ENCODE results near the gene PHKB.

Gene PHKB

GRCh38 chr16:47627721-47628120 lies 166.6 kb downstream of the PHKB start:
- Histone ChIP-seq H3K4me1 (ENCODE audit: control insufficient read depth, insufficient read depth, low read length) (no peaks in the 10 kb centered on the region), H3K36me3 (ENCODE audit: control insufficient read depth, insufficient read depth, low read length, severe bottlenecking) (peaks cover 3% of the 10 kb centered on the region), H3K9ac (ENCODE audit: low read length) (no peak overlapping the region), H3K4me3 (ENCODE audit: low read length) (no peak overlapping the region), H3K9me3 (ENCODE audit: control insufficient read depth, low read length) (no peaks in the 10 kb centered on the region), H3K27me3 (replicated peaks; ENCODE audit: control insufficient read depth, insufficient read depth, low read length) (no peaks in the 10 kb centered on the region)
- no peak for DNase-seq (ENCODE audit: low read depth)

DNA sequence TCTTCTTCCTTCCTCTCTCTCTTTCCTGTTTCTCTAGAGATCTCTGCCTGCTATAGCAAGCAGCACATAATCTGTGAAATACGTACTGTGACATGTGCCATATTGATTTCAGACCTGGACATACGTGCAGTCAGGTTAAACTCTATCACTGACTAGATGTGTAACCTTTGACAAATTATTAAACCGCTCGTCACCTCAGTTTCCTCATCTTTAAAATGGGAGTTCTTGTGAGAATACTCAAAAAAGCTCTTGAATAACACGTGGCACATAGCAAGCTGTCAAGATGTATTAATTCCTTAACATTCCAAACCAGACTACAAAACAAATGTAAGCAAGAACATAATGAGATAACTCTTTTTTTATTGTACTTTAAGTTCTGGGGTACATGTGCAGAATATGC lies 170.0 kb downstream of the PHKB start:
- H3K4me1 ChIP-seq (ENCODE audit: control insufficient read depth, insufficient read depth, low read length) = no peaks in the 10 kb centered on the region
- peaks cover 15% of the 10 kb centered on the region for H3K36me3 ChIP-seq (ENCODE audit: control insufficient read depth, insufficient read depth, low read length, severe bottlenecking)
- no peak overlapping the region for H3K9ac ChIP-seq (ENCODE audit: low read length)
- no peaks in the 10 kb centered on the region for H3K27me3 ChIP-seq (replicated peaks; ENCODE audit: control insufficient read depth, insufficient read depth, low read length)
- no peak for DNase-seq (ENCODE audit: low read depth)
- H3K9me3 ChIP-seq (ENCODE audit: control insufficient read depth, low read length) = no peaks in the 10 kb centered on the region
- no peak overlapping the region for H3K4me3 ChIP-seq (ENCODE audit: low read length)

- Histone ChIP-seq H3K4me3 (ENCODE audit: low read length) (no peak overlapping the region), H3K9ac (ENCODE audit: low read length) (no peak overlapping the region), H3K36me3 (ENCODE audit: control insufficient read depth, insufficient read depth, low read length, severe bottlenecking) (peaks cover 12% of the 10 kb centered on the region), H3K27me3 (replicated peaks; ENCODE audit: control insufficient read depth, insufficient read depth, low read length) (no peaks in the 10 kb centered on the region), H3K9me3 (ENCODE audit: control insufficient read depth, low read length) (no peaks in the 10 kb centered on the region), H3K4me1 (ENCODE audit: control insufficient read depth, insufficient read depth, low read length) (no peaks in the 10 kb centered on the region)
- DNase-seq (ENCODE audit: low read depth) = no peak
Observed at GRCh38 chr16:47634126-47634525, 173.0 kb downstream of the PHKB start.

DNA sequence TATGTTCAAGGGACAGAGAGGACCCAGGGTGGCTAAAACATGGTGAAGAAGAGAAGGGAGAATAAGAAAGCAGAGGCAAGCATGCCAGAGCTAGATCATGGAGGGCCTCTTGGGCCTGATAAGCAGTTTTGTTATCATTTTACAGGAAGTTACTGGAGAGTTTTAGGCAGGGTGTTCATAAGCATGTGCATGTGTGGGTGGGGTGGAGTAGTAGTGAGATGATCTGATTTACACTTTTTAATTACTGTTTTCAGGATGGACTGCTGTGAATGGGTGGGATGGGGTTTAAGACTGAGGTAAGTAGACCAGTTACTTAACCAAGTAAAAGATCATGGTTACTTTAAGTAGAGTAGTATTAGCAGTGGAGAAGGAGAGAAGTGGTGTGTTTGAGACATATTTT lies 173.6 kb downstream of the PHKB start:
- Histone ChIP-seq H3K4me1 (ENCODE audit: control insufficient read depth, insufficient read depth, low read length) (no peaks in the 10 kb centered on the region), H3K4me3 (ENCODE audit: low read length) (no peak overlapping the region), H3K9me3 (ENCODE audit: control insufficient read depth, low read length) (no peaks in the 10 kb centered on the region), H3K27me3 (replicated peaks; ENCODE audit: control insufficient read depth, insufficient read depth, low read length) (no peaks in the 10 kb centered on the region), H3K9ac (ENCODE audit: low read length) (no peak overlapping the region), H3K36me3 (ENCODE audit: control insufficient read depth, insufficient read depth, low read length, severe bottlenecking) (peaks cover 12% of the 10 kb centered on the region)
- DNase-seq (ENCODE audit: low read depth) = no peak

- Histone ChIP-seq H3K27me3 (replicated peaks; ENCODE audit: control insufficient read depth, insufficient read depth, low read length) (no peaks in the 10 kb centered on the region), H3K36me3 (ENCODE audit: control insufficient read depth, insufficient read depth, low read length, severe bottlenecking) (peaks cover 15% of the 10 kb centered on the region), H3K9ac (ENCODE audit: low read length) (no peak overlapping the region), H3K9me3 (ENCODE audit: control insufficient read depth, low read length) (no peaks in the 10 kb centered on the region), H3K4me3 (ENCODE audit: low read length) (no peak overlapping the region), H3K4me1 (ENCODE audit: control insufficient read depth, insufficient read depth, low read length) (no peaks in the 10 kb centered on the region)
- DNase-seq (ENCODE audit: low read depth) = no peak
Observed at GRCh38 chr16:47636501-47637099, 175.5 kb downstream of the PHKB start.

DNA sequence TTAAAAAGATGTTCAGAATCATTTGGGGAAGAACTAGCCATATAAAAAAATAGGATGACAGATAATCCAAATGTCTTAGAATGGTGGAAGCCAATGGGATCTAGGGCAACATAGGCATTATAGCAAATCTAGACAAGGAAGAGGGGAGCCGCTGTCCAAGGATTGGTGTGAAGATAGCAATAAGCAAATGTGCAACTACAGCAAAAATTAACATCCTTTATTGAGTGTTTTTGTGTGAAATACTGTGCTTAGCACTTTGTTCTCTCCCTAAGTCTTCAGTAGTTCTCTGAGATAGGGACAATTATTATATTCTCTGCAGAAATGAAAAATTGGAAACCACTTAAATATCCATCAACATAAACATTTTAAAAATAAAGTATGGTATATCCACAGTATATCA lies 177.0 kb downstream of the PHKB start:
- no peak for DNase-seq (ENCODE audit: low read depth)
- Histone ChIP-seq H3K4me3 (ENCODE audit: low read length) (no peak overlapping the region), H3K4me1 (ENCODE audit: control insufficient read depth, insufficient read depth, low read length) (peaks cover 3% of the 10 kb centered on the region), H3K9me3 (ENCODE audit: control insufficient read depth, low read length) (no peaks in the 10 kb centered on the region), H3K27me3 (replicated peaks; ENCODE audit: control insufficient read depth, insufficient read depth, low read length) (no peaks in the 10 kb centered on the region), H3K9ac (ENCODE audit: low read length) (no peak overlapping the region), H3K36me3 (ENCODE audit: control insufficient read depth, insufficient read depth, low read length, severe bottlenecking) (peaks cover 22% of the 10 kb centered on the region)

GRCh38 chr16:47640661-47641060 lies 179.5 kb downstream of the PHKB start:
- H3K9me3 ChIP-seq (ENCODE audit: control insufficient read depth, low read length) = no peaks in the 10 kb centered on the region
- H3K27me3 ChIP-seq (replicated peaks; ENCODE audit: control insufficient read depth, insufficient read depth, low read length) = no peaks in the 10 kb centered on the region
- H3K4me3 ChIP-seq (ENCODE audit: low read length) = no peak overlapping the region
- H3K4me1 ChIP-seq (ENCODE audit: control insufficient read depth, insufficient read depth, low read length) = peaks cover 20% of the 10 kb centered on the region
- DNase-seq (ENCODE audit: low read depth) = no peak
- H3K9ac ChIP-seq (ENCODE audit: low read length) = no peak overlapping the region
- H3K36me3 ChIP-seq (ENCODE audit: control insufficient read depth, insufficient read depth, low read length, severe bottlenecking) = peaks cover 11% of the 10 kb centered on the region

GRCh38 chr16:47643323-47644000 lies 182.3 kb downstream of the PHKB start:
- H3K36me3 ChIP-seq (ENCODE audit: control insufficient read depth, insufficient read depth, low read length, severe bottlenecking) = peaks cover 11% of the 10 kb centered on the region
- no peak overlapping the region for H3K9ac ChIP-seq (ENCODE audit: low read length)
- no peaks in the 10 kb centered on the region for H3K9me3 ChIP-seq (ENCODE audit: control insufficient read depth, low read length)
- H3K27me3 ChIP-seq (replicated peaks; ENCODE audit: control insufficient read depth, insufficient read depth, low read length) = no peaks in the 10 kb centered on the region
- no peak for DNase-seq (ENCODE audit: low read depth)
- H3K4me3 ChIP-seq (ENCODE audit: low read length) = no peak overlapping the region
- H3K4me1 ChIP-seq (ENCODE audit: control insufficient read depth, insufficient read depth, low read length) = peaks cover 20% of the 10 kb centered on the region

DNA sequence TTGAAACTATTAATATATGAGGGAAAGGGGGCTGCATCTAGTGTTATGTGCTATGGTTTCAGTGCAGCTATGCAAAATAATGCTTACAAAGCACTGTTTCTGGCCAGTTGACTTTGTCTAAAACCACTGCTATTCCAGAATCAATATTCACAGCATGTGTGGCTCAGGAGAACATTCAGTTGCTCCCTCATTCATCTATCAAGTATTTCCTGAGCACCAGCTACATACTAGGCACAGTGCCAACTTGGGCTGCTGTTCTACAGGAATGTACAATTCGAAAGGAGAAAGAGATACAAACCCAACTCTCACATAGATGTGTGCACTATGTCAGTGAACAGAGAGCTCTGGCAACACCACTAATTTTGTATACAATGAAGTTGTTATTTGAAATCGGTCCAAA lies 183.0 kb downstream of the PHKB start:
- no peak overlapping the region for H3K9ac ChIP-seq (ENCODE audit: low read length)
- H3K9me3 ChIP-seq (ENCODE audit: control insufficient read depth, low read length) = no peaks in the 10 kb centered on the region
- peak; percentile 68 for DNase-seq (ENCODE audit: low read depth)

GRCh38 chr16:47644661-47645060 lies 183.5 kb downstream of the PHKB start:
- Histone ChIP-seq H3K9ac (ENCODE audit: low read length) (no peak overlapping the region), H3K27me3 (replicated peaks; ENCODE audit: control insufficient read depth, insufficient read depth, low read length) (no peaks in the 10 kb centered on the region), H3K36me3 (ENCODE audit: control insufficient read depth, insufficient read depth, low read length, severe bottlenecking) (peaks cover 20% of the 10 kb centered on the region), H3K4me3 (ENCODE audit: low read length) (peak overlapping the region; percentile 52), H3K4me1 (ENCODE audit: control insufficient read depth, insufficient read depth, low read length) (peaks cover 20% of the 10 kb centered on the region), H3K9me3 (ENCODE audit: control insufficient read depth, low read length) (no peaks in the 10 kb centered on the region)
- DNase-seq (ENCODE audit: low read depth) = peak; percentile 55

More for the DNA sequence above, 183.0 kb downstream of the PHKB start:
- H3K36me3 ChIP-seq (ENCODE audit: control insufficient read depth, insufficient read depth, low read length, severe bottlenecking) = peaks cover 18% of the 10 kb centered on the region
- peaks cover 20% of the 10 kb centered on the region for H3K4me1 ChIP-seq (ENCODE audit: control insufficient read depth, insufficient read depth, low read length)
- H3K4me3 ChIP-seq (ENCODE audit: low read length) = peak overlapping the region; percentile 52
- H3K27me3 ChIP-seq (replicated peaks; ENCODE audit: control insufficient read depth, insufficient read depth, low read length) = no peaks in the 10 kb centered on the region

- no peaks in the 10 kb centered on the region for H3K9me3 ChIP-seq (ENCODE audit: control insufficient read depth, low read length)
- H3K4me1 ChIP-seq (ENCODE audit: control insufficient read depth, insufficient read depth, low read length) = peaks cover 20% of the 10 kb centered on the region
- peaks cover 33% of the 10 kb centered on the region for H3K36me3 ChIP-seq (ENCODE audit: control insufficient read depth, insufficient read depth, low read length, severe bottlenecking)
- no peak overlapping the region for H3K9ac ChIP-seq (ENCODE audit: low read length)
- DNase-seq (ENCODE audit: low read depth) = no peak
- no peak overlapping the region for H3K4me3 ChIP-seq (ENCODE audit: low read length)
- H3K27me3 ChIP-seq (replicated peaks; ENCODE audit: control insufficient read depth, insufficient read depth, low read length) = no peaks in the 10 kb centered on the region
Observed at GRCh38 chr16:47646914-47647313, 185.8 kb downstream of the PHKB start.

GRCh38 chr16:47657032-47657431 lies 195.9 kb downstream of the PHKB start:
- Histone ChIP-seq H3K4me3 (ENCODE audit: low read length) (no peak overlapping the region), H3K9ac (ENCODE audit: low read length) (no peak overlapping the region), H3K36me3 (ENCODE audit: control insufficient read depth, insufficient read depth, low read length, severe bottlenecking) (peaks cover 52% of the 10 kb centered on the region), H3K4me1 (ENCODE audit: control insufficient read depth, insufficient read depth, low read length) (no peaks in the 10 kb centered on the region), H3K27me3 (replicated peaks; ENCODE audit: control insufficient read depth, insufficient read depth, low read length) (no peaks in the 10 kb centered on the region), H3K9me3 (ENCODE audit: control insufficient read depth, low read length) (no peaks in the 10 kb centered on the region)
- no peak for DNase-seq (ENCODE audit: low read depth)

All from adipocyte (in vitro differentiated cells).